ENCODE measurements around the gene ABHD6. TPM values are rescaled to one million over a fixed set of nuclear protein-coding genes. Genes with fewer than 3 reads are reported as not detected.
A peak's percentile ranks its signal among the peaks of the same experiment; 100 is the strongest.

ABHD6 gene
- total RNA-seq, 1 experiment from 2014 or later, result 18.9 TPM

GRCh38 chr3:58307639-58308215 is 70.1 kb downstream of the ABHD6 start:
- CTCF ChIA-PET, result interaction anchor here (0.6 to 2.1 kb wide), 3 partner anchors 26 to 120 kb away, joined by 3 to 13 read pairs (median 5); no protein-coding TSS in a partner anchor
- ATAC-seq (no peak), DNase-seq (ENCODE audit: low read depth, low spot score) (no peak)
- peaks cover 6% of the 10 kb centered on the region for H3K4me1 ChIP-seq (ENCODE audit: control insufficient read depth, insufficient read depth, low read length)
- intact Hi-C loops (cut with micrococcal nuclease; ENCODE audit: unreplicated experiment), result no loop called here
- peak overlapping the region; percentile 97 for H3K4me3 ChIP-seq (ENCODE audit: low read depth in 2 of 2, low read length in 2 of 2)
- TF ChIP-seq POLR2AphosphoS5 (IDR thresholded peaks at IDR 0.05; ENCODE audit: low read depth, low read length) (no peak), CTCF (IDR thresholded peaks at IDR 0.05) (peak; percentile 75)
- no TSS peak for BruUV-seq (replicated peaks)
- POLR2A ChIA-PET, result no interaction called here
- H3K9me3 ChIP-seq (ENCODE audit: control insufficient read depth, insufficient read depth, low read depth, low read length), result no peaks in the 10 kb centered on the region
- H3K27ac ChIP-seq (ENCODE audit: low read length), result peak overlapping the region; percentile 96; the same call in 1 of the 2 replicates
- in situ Hi-C loops (cut with HindIII; ENCODE audit: low pct_unique_long_range_greater_than_20kb, low sequenced_read_pairs), result no loop called here
- no peaks in the 10 kb centered on the region for H3K27me3 ChIP-seq (ENCODE audit: control insufficient read depth, insufficient read depth, low read length)
- H3K36me3 ChIP-seq (ENCODE audit: control insufficient read depth, insufficient read depth, low read length), result peaks cover 8% of the 10 kb centered on the region; the same call in 1 of the 2 replicates

- CTCF ChIA-PET, result interaction anchor here (0.6 to 0.7 kb wide), 2 partner anchors 25 to 323 kb away, joined by 3 to 5 read pairs; no protein-coding TSS in a partner anchor
- TF ChIP-seq POLR2AphosphoS5 (IDR thresholded peaks at IDR 0.05; ENCODE audit: low read depth, low read length) (no peak), TCF7L2 (IDR thresholded peaks at IDR 0.05; ENCODE audit: low read depth, low read length) (no peak), CTCF (IDR thresholded peaks at IDR 0.05) (no peak), REST (IDR thresholded peaks at IDR 0.05; ENCODE audit: insufficient read depth in 1 of 2, low read depth in 2 of 2, low read length in 1 of 2) (no peak), SIN3A (IDR thresholded peaks at IDR 0.05; ENCODE audit: borderline replicate concordance, insufficient read depth, low read depth, low read length) (no peak)
- intact Hi-C loops (cut with micrococcal nuclease; ENCODE audit: unreplicated experiment), result no loop called here
- Histone ChIP-seq H3K4me1 (ENCODE audit: control insufficient read depth, insufficient read depth, low read length) (peaks cover 6% of the 10 kb centered on the region), H3K36me3 (ENCODE audit: control insufficient read depth, insufficient read depth, low read length) (peaks cover 9% of the 10 kb centered on the region), H3K27me3 (ENCODE audit: control insufficient read depth, insufficient read depth, low read length) (no peaks in the 10 kb centered on the region), H3K9me3 (ENCODE audit: control insufficient read depth, insufficient read depth, low read depth, low read length) (no peaks in the 10 kb centered on the region), H3K4me3 (ENCODE audit: low read depth in 2 of 2, low read length in 2 of 2) (no peak overlapping the region), H3K27ac (ENCODE audit: low read length) (no peak overlapping the region)
- no TSS peak for BruUV-seq (replicated peaks)
- DNase-seq (ENCODE audit: low read depth, low spot score) (no peak), ATAC-seq (no peak)
- POLR2A ChIA-PET, result interaction anchor here (0.5 kb wide), 1 partner anchor 252 kb away, joined by 3 read pairs; no protein-coding TSS in a partner anchor
- in situ Hi-C loops (cut with HindIII; ENCODE audit: low pct_unique_long_range_greater_than_20kb, low sequenced_read_pairs), result no loop called here
Observed at GRCh38 chr3:58308728-58309127, 71.1 kb downstream of the ABHD6 start.

Measured in Panc1 (cell line).